ENCODE data around the gene ARHGAP10. TPM values are rescaled to one million over a fixed set of nuclear protein-coding genes. Genes with fewer than 3 reads are reported as not detected.

ARHGAP10 gene
- total RNA-seq, 2 experiments from 2014 or later = 0.11 TPM; not detected in 1

GRCh38 chr4:147825451-147826287 lies 93.8 kb downstream of the ARHGAP10 start:
- no peak overlapping the region for H2AFZ ChIP-seq (ENCODE audit: low read length)
- no peaks in the 10 kb centered on the region for H3K9me3 ChIP-seq (ENCODE audit: low read length)
- no peak overlapping the region for H3K4me2 ChIP-seq (ENCODE audit: low read length)
- intact Hi-C loops (cut with micrococcal nuclease; ENCODE audit: unreplicated experiment) = loop anchor here (5.0 kb wide), 1 partner anchor 42 kb away; no protein-coding TSS in a partner anchor
- no peaks in the 10 kb centered on the region for H3K4me1 ChIP-seq (ENCODE audit: insufficient read depth, low read length, poor library complexity, severe bottlenecking)
- no peak for TF ChIP-seq CTCF (conservative IDR thresholded peaks at IDR 0.05; ENCODE audit: low read length)
- no peaks in the 10 kb centered on the region for H3K79me2 ChIP-seq (ENCODE audit: insufficient read depth, low read depth, low read length)
- no TSS peak for BruUV-seq (replicated peaks)
- DNase-seq (ENCODE audit: low spot score) = no peak
- ChIA-PET CTCF (ENCODE audit: unreplicated experiment) (no interaction called here), POLR2A (no interaction called here)
- no peak overlapping the region for H3K4me3 ChIP-seq (ENCODE audit: low read depth, low read length, poor library complexity, severe bottlenecking)
- no peaks in the 10 kb centered on the region for H3K9me2 ChIP-seq (ENCODE audit: insufficient read depth, low read length)
- no peak overlapping the region for H3K27ac ChIP-seq (ENCODE audit: low read depth, low read length, poor library complexity, severe bottlenecking)
- no peaks in the 10 kb centered on the region for H4K20me1 ChIP-seq (ENCODE audit: insufficient read depth, low read length)
- H3K36me3 ChIP-seq (ENCODE audit: insufficient read depth, low read length) = no peaks in the 10 kb centered on the region

- ChIA-PET CTCF (ENCODE audit: unreplicated experiment) (no interaction called here), POLR2A (no interaction called here)
- Histone ChIP-seq H3K4me2 (ENCODE audit: low read length) (no peak overlapping the region), H2AFZ (ENCODE audit: low read length) (no peak overlapping the region), H3K36me3 (ENCODE audit: insufficient read depth, low read length) (no peaks in the 10 kb centered on the region), H3K9me3 (ENCODE audit: low read length) (no peaks in the 10 kb centered on the region), H4K20me1 (ENCODE audit: insufficient read depth, low read length) (no peaks in the 10 kb centered on the region), H3K27ac (ENCODE audit: low read depth, low read length, poor library complexity, severe bottlenecking) (no peak overlapping the region), H3K4me1 (ENCODE audit: insufficient read depth, low read length, poor library complexity, severe bottlenecking) (no peaks in the 10 kb centered on the region), H3K79me2 (ENCODE audit: insufficient read depth, low read depth, low read length) (no peaks in the 10 kb centered on the region), H3K4me3 (ENCODE audit: low read depth, low read length, poor library complexity, severe bottlenecking) (no peak overlapping the region), H3K9me2 (ENCODE audit: insufficient read depth, low read length) (no peaks in the 10 kb centered on the region)
- DNase-seq (ENCODE audit: low spot score) = no peak
- intact Hi-C loops (cut with micrococcal nuclease; ENCODE audit: unreplicated experiment) = loop anchor here (5.0 kb wide), 1 partner anchor 41 kb away; no protein-coding TSS in a partner anchor
- no TSS peak for BruUV-seq (replicated peaks)
- TF ChIP-seq CTCF (conservative IDR thresholded peaks at IDR 0.05; ENCODE audit: low read length) = no peak
- no peak for TF ChIP-seq EZH2phosphoT487 (IDR thresholded peaks at IDR 0.05; ENCODE audit: borderline replicate concordance, low read depth, low read length)
These were observed 94.4 kb downstream of the ARHGAP10 start for GRCh38 chr4:147826288-147826646.

- H3K79me2 ChIP-seq (ENCODE audit: insufficient read depth, low read depth, low read length) = no peaks in the 10 kb centered on the region
- POLR2A ChIA-PET = interaction anchor here (0.7 kb wide), 1 partner anchor 1916 kb away, joined by 3 read pairs; no protein-coding TSS in a partner anchor
- H3K9me2 ChIP-seq (ENCODE audit: insufficient read depth, low read length) = no peaks in the 10 kb centered on the region
- no peak overlapping the region for H3K4me2 ChIP-seq (ENCODE audit: low read length)
- H3K4me3 ChIP-seq (ENCODE audit: low read depth, low read length, poor library complexity, severe bottlenecking) = no peak overlapping the region
- TF ChIP-seq CTCF (conservative IDR thresholded peaks at IDR 0.05; ENCODE audit: low read length) (no peak), EZH2phosphoT487 (IDR thresholded peaks at IDR 0.05; ENCODE audit: borderline replicate concordance, low read depth, low read length) (no peak)
- CTCF ChIA-PET (ENCODE audit: unreplicated experiment) = no interaction called here
- intact Hi-C loops (cut with micrococcal nuclease; ENCODE audit: unreplicated experiment) = loop anchor here (5.0 kb wide), 1 partner anchor 39 kb away; no protein-coding TSS in a partner anchor
- no peaks in the 10 kb centered on the region for H3K36me3 ChIP-seq (ENCODE audit: insufficient read depth, low read length)
- no peak overlapping the region for H2AFZ ChIP-seq (ENCODE audit: low read length)
- no peaks in the 10 kb centered on the region for H3K9me3 ChIP-seq (ENCODE audit: low read length)
- H3K4me1 ChIP-seq (ENCODE audit: insufficient read depth, low read length, poor library complexity, severe bottlenecking) = no peaks in the 10 kb centered on the region
- DNase-seq (ENCODE audit: low spot score) = no peak
- no TSS peak for BruUV-seq (replicated peaks)
- no peaks in the 10 kb centered on the region for H4K20me1 ChIP-seq (ENCODE audit: insufficient read depth, low read length)
- no peak overlapping the region for H3K27ac ChIP-seq (ENCODE audit: low read depth, low read length, poor library complexity, severe bottlenecking)
These were observed 96.5 kb downstream of the ARHGAP10 start for GRCh38 chr4:147828331-147828905.
